GM18867 (cell line): ENCODE measurements around the gene ERN1.

Source experiments
- ATAC-seq: cut with Tn5 transposase; IDR thresholded peaks from one replicate; pipeline ENCODE4 v1.9.1; 2021; ENCODE audit warnings: mild to moderate bottlenecking, moderate library complexity; ENCODE audit not compliant: unreplicated experiment

ERN1 gene

GRCh38 chr17:64111831-64112230 lies 18.1 kb downstream of the ERN1 start:
- ATAC-seq: no peak

DNA sequence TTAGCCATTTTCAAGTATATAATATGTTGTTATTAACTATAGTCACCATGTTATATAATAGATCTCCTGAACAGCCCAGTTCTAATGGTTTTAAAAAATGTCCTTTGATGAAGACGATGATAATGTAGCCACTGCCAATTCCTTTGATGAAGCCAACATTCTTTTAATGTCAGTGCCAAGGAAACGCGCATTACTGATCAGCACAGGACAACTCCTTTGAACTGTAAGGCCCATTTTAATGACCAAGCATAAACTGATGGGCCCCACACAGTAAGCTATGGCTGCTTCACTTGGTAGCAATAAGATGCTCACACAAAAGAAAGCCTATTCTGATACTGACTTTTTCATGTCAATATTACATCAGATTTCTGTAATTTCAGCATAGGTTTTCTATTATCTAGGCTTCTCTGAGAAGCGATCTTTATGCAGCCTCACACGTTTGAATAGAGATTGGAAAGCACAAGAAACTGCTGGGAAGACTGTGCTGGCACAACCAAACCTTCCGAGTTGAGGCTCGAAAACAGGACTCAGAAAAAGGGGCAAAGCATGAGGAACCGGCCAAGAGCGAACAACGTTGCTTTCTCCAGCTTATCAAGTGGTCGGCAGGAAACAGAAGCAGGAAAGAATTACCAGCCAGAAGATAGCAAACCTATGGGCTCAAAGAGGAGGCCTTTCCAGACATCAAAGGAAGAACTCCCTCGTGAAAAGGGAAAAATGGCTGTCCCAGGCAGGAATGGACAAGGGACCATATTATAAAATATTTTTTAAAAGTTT lies 19.4 kb downstream of the ERN1 start:
- no peak for ATAC-seq

DNA sequence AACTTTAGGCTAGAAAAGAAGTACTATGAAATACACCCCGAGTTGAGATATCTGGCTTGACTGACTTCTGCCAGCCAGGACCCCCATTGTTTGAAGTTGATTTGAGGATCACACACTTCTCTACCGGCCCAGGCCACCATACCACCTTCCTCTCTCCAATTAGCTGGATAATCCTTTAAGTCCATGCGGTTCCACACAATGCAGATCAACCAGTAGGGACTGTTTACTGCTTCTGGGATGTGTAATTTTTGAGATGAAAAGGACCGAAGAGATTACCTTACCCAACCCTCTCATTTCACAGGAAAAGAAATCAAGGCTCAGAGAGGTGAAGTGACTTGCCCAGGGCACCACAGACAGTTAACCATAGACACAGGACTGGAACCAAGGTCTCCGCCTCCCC lies 20.5 kb downstream of the ERN1 start:
- ATAC-seq: no peak

- no peak for ATAC-seq
These were observed 22.3 kb downstream of the ERN1 start for GRCh38 chr17:64107500-64108236.

DNA sequence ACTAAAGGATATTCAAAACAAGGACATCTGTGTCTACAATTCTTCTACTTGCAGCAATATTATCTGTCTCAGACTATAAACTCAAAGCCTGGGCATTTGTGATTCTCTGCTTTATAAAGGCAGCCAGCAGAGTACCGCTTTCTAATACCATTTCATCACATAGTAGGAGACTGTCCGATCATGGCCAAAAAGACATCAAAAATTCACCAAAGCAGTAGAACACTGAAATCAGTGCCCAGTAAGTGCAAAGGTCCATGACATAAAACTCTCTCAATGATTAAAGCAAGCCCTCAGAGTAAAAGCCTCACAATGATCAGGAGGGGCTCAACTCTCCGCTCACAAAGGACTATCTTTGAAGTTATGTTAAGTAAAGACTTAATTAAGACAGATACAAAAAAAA lies 23.0 kb downstream of the ERN1 start:
- ATAC-seq: no peak

DNA sequence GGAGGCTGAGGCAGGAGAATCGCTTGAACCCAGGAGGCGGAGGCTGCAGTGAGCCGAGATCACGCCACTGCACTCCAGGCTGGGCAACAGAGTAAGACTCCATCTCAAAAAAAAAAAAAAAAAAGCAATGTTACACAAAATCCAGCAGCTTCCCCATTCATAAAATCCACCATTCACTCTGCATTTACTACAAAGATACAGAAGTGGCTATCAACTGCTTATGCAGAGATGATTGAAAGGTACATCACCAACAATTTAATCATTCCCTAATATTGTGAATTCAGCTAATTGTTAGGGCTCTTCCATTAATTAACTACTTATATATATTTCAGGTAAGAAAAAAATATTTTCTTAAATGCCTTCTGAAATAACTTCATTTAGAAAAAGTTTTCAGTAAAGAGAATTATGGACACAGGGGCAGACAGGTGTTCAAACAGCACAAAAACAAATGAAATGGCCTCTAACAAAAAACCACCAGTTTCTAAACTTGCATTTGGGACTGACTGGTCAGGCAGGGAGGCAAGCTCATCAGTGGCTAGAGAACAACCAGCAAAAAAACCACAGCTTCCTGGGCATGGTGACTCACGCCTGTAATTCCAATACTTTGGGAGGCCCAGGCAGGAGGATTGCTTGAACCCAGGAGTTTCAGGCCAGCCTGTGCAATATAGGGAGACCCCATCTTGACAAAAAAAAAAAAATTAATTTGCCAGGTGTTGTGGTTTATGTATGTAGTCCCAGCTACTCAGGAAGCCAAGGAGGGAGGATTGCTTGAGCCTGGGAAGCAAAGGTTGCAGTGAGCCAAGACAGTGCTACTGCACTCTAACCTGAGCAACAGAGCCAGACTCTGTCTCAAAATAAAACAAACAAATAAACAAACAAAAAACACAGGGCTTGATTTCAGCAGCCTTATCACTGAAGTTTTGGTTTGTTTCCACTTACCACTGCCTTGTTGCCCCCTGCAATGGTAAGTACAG lies 26.3 kb downstream of the ERN1 start:
- ATAC-seq: no peak

DNA sequence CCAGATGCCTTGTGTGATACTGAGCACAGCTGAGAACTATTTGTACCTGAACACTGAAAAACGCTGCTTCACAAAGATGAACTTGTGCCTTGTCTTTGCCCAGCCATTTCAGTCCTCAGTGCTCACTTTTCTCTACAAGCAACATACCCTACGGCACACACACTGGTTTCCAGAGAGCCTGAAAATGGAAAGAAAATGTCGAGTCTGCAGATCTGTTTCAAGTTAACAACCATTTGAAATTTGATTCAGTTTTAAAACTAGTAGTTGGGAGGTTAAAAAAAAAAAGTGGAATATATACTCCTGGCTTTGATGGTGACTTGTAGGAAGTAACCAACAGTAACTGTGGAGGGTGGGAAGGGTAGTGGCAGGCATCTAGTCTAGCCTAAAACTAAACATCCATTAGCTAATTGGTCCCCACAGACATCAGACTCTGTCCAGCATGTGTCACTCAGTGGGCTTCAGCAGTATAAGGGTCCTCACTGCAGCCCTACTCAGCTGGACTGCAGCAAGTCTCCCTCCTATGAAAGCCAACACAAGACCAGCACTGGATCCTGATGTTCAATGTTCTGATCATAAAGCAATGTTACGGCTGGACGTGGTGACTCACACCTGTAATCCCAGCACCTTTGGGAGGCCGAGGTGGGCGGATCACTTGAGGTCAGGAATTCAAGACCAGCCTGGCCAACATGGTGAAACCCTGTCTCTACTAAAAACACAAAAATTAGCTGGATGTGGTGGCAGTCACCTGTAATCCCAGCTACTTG lies 27.1 kb downstream of the ERN1 start:
- no peak for ATAC-seq

- ATAC-seq: no peak
These were observed 30.4 kb downstream of the ERN1 start for GRCh38 chr17:64099543-64099942.

- no peak for ATAC-seq
These were observed 32.6 kb downstream of the ERN1 start for GRCh38 chr17:64097196-64097936.

- no peak for ATAC-seq
These were observed 33.9 kb downstream of the ERN1 start for GRCh38 chr17:64096037-64096436.

- no peak for ATAC-seq
These were observed 34.6 kb downstream of the ERN1 start for GRCh38 chr17:64095144-64095882.

GRCh38 chr17:64094412-64094811 lies 35.5 kb downstream of the ERN1 start:
- ATAC-seq: no peak

DNA sequence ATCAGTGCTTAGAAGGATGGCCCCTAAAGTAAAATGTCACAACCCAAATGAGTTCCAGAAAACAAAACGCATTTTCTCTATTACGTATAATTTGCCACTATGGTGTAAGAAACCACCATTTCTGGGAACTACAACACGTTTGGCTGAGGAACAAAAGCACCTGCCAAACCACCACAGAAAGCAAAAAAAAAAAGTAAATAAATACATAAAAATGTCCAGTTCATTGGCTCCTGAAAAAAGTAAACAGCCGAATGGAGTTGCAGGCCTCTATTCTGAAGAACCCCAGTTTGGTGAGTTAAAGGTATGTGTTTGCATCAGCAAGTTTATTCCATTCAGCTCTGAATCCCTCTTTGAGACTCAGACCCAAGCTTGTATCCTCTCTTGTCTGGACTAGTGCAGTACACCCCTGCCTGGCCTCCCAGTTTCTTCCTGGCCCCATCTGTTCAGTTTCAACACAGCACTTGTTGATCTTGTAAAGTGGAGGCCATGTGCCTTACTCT lies 36.9 kb downstream of the ERN1 start:
- no peak for ATAC-seq

DNA sequence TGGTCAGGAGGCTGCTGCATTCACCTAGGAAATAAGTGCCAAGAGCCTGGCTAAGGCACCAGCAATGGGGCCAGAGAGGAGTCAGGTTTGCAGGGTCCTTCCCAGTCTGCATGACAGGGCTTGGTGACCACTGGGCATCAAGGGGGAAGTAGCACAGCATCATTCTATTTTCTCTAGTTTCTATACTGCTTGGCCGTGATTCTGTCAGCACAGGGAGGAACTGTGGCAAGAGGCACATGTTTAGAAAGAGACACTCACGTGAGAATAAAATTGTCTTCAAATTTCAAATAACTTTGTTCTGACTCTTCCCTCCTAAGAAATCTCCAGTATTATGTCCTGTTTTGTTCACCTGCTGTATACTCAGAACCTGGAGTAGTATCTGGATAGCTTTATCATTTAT lies 37.8 kb downstream of the ERN1 start:
- ATAC-seq: no peak

DNA sequence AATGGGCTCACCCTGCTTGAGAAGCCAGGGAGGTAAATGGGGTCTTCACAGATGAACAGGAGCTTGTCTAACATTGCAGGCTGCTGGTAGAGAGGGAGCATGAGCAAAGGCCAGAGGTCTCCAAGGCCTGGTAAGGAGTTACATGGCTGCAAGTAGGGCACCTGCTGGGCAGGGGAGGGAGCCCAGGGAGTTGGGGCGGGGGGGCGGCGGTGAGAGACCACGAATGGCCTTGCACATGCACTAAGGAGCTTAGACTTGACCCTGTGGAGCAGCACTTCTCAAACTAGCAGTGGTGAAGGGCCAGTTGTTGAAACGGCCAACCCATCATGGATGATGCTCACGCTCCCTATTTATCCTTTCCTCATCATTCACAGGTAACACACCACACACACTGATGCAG lies 38.4 kb downstream of the ERN1 start:
- ATAC-seq: peak; percentile 20

- peak; percentile 63 for ATAC-seq
These were observed 38.8 kb downstream of the ERN1 start for GRCh38 chr17:64091116-64091515.

- no peak for ATAC-seq
These were observed 39.8 kb downstream of the ERN1 start for GRCh38 chr17:64090144-64090543.

GRCh38 chr17:64087252-64088005 lies 42.5 kb downstream of the ERN1 start:
- ATAC-seq: no peak
